LNCAP (cell line): ENCODE measurements around the gene NHS.

ENCODE experiments used
- CTCF ChIP-seq: fragments of 450-650 bp; IDR thresholded peaks from 2 replicates; pipeline ENCODE4 v1.5.1; 2017; ENCODE audit warnings: mild to moderate bottlenecking

Gene NHS

GRCh38 chrX:17591741-17592110 lies 216.7 kb downstream of the NHS start:
- no peak for TF ChIP-seq CTCF

- TF ChIP-seq CTCF = no peak
Measured at GRCh38 chrX:17592117-17592516, 217.1 kb downstream of the NHS start.

- no peak for TF ChIP-seq CTCF
Measured at GRCh38 chrX:17594693-17595092, 219.7 kb downstream of the NHS start.

- TF ChIP-seq CTCF = no peak
Measured at GRCh38 chrX:17595456-17596035, 220.5 kb downstream of the NHS start.

- no peak for TF ChIP-seq CTCF
Measured at GRCh38 chrX:17596061-17596460, 221.1 kb downstream of the NHS start.

- TF ChIP-seq CTCF = no peak
Measured at GRCh38 chrX:17596546-17597205, 221.7 kb downstream of the NHS start.

- TF ChIP-seq CTCF = no peak
Measured at GRCh38 chrX:17597327-17597726, 222.3 kb downstream of the NHS start.
